GM18511 (cell line): Measurements from ENCODE around the gene EIF3F.

Source experiments
- ATAC-seq: cut with Tn5 transposase; IDR thresholded peaks from one replicate; pipeline ENCODE4 v1.9.1; 2021; ENCODE audit warnings: mild to moderate bottlenecking, moderate library complexity; ENCODE audit not compliant: unreplicated experiment

Gene EIF3F

DNA sequence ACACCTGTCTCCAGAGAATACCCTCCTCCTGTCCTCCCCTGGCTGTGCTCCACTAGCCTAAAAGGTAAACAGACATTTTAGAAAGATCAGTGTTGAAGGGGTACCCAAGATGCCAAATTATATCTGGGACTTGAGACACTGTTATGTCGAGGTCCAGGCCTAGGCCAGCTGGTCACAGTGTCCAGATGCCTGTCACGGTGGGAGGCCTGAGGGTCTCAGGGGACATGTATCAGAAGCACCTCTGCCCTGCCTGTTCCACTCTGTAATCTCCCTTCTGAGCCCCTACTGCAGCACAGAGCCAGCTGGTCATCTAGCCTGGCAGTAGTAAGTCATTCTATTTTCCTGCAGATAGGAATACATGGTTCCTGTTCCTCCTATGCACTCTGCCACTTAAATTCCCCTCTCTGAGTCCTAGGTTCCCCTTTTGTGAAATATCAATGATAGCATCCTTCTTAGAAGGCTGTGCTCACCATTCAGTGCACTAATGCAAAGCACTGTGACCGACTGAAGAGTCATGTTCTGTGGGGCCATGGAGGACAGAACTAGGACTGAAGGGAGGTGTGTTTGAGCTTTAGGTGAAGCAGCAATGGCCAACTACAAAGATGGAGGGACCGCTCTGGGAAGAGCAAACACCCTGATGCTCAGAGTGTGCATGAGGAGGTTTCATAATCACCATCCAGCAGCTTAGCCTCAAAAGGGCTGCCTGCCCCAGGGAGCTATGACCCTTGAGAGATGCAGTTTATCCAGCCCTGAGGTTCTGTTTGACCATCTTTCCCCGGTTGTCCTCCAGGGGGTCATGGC lies 49.1 kb downstream of the EIF3F start:
- ATAC-seq = no peak

DNA sequence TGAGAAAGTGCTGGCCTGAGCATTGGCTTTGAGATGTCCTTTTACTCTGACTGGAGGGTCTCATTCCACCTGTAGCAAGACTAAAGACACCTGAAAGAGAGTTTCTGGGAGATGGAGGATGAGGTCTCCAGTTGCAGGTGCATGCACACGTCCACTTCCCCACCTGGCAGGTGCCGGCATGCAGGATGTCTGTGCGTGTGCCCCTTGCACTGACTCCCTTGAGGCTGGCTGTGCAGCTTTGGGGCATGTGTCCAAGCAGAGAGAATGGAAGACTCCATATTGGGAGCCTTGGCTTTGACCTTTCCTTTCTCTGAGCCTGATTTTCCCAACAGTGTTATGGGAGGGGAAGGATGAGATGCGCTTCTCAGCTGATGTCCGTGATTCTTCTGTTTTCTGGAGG lies 49.8 kb downstream of the EIF3F start:
- ATAC-seq = no peak

DNA sequence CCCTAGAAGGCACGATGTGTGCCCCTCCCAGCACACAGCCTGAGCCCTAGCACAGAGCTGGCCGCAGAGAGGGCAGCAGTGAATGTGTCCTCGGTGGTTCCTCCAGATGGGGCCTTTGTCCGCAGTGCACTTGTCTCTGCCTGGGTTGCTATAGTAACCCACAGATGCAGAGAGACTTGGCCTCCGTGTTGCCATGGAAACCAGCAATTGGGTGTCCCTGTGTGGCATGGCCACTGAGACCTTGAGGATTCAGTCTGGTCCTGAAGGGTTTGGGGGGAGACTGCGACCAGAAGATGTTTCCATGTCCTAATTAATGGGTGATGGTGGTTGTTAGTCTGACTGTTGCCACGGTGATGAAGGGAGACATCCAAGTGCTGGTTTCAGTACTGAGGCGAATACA lies 51.3 kb downstream of the EIF3F start:
- ATAC-seq = no peak

DNA sequence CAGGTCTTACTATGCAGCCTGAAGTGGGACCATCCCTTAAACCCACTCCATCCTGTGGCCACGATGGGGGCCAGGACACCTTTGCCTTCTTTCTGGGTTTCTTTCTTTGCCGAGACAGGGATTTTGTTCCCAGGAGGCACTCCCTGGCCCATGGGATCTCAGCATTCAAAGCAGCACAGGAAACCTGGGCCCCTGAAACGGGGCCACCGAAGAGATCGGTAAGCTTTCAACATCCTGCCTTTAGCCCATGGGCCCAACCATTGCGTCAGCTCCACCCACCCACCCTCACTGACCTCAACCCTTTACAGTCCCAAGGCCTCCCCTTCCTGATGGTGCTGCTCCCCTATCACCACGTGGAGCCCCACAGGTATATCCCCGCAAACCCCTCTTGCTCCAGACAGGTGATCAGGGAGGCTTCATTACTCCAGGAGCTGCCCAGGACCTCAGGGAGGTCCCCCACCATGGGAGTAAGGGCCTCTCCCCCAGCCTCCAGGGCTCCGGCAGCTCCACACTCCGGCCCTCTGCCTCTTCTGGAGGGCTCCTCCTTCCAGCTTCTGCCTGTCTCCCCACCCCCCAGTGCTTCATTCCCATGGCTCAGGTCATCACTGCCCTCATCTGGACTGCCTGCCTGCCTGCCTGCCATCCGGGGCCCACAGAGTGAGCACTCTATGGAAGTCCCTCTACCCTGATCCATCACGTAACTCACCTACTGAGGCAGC lies 51.8 kb downstream of the EIF3F start:
- ATAC-seq = no peak

DNA sequence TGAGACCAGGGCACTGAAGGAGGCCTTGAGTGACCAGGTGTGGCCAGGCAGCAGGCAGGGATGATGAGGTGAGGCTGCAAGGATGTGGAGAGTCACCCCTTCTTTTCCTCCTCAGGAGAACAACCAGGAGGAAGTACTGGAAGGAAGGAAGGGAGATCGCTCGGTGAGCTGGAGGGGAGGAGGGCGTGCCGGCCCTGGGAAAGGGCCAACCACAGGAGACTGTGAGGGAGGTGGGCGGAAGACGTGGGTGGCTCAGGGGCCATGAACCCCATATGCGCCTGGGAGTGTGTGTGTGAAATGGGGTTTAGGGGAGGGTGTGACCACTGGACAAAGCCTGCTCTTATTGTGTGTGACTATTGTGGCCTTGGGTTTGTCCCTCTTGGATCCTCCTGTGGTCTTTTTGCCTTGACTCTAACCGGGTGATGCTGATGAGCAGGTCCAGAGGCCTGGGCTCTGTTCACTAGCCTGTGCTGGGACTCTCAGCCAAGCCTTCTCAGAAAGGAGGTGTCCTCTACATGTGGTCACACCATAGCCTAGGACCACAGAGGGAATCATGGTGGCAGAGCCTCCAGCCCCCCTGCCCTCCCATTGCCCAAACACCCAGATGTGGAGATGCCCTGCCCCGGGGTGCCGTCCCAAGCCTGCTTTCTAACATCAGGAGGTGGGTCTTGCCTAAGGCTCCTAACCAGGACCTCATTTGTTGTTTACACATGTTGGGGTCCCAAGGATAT lies 52.6 kb downstream of the EIF3F start:
- no peak for ATAC-seq

DNA sequence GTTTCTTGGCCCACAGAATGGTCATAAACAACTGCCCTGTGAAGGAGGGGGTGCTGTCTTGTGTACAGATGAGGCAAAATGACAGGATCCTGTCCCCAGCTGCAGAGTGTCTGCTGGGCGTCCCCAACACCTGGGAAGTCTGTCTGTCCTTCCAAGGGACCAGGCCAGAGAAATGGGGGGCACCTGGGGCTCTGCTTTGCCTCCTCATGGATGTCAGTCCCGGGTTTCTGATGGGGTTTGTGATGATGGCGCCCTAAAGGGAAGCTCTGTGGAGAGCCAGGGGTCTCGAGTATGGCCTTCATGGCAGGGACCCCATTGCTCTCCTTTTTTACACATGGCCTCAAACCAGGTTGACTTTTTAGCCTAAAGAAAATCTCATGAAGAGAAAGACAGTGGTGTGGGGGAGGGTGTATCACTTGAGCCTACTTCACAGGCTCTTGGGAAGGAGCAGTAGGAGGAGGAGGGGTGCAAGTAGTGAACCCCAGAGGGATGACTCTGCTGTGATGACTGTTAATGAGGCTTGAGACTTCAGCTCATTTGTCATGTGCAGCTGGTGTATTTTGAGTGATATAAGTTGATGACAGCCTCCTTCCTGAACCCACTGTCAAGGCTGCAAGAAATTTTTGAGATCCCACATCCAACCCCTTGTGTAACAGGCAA lies 53.3 kb downstream of the EIF3F start:
- no peak for ATAC-seq

DNA sequence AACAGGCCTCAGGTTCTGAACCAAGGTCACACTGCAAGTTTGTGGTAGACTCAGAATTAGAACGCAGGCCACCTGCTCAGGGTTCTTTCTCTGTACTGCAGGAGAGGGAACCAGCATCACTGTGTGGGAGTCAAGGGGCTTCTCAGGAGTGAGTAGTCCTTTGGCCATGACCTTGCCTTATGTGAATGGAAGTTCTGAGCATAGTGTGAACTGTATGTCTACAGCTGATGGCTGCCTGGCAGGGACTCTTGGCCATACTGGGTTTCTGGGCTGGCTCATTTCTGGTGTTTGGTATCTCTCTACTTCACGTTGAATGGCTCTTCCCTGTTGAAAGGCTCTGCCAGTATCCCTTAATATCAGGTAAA lies 53.8 kb downstream of the EIF3F start:
- no peak for ATAC-seq

DNA sequence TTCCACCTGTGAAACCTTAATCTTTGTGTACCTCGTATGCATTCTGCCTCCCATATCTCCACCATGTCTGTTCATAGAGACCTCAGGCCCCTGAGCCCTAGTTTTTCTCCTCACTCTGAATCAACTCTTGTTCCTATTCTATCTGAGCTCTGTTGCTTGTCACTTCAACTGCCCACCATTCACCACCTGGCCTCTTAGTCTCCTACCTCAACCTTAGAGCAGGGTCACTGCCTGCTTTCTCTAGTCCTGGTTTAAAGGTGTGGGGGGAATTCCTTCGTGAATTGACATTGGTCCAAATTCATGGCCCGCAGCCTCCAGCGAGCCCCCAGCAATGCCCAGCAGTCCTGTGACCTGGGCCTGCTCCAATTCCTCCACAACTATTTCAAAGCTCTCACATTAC lies 54.4 kb downstream of the EIF3F start:
- ATAC-seq = no peak

DNA sequence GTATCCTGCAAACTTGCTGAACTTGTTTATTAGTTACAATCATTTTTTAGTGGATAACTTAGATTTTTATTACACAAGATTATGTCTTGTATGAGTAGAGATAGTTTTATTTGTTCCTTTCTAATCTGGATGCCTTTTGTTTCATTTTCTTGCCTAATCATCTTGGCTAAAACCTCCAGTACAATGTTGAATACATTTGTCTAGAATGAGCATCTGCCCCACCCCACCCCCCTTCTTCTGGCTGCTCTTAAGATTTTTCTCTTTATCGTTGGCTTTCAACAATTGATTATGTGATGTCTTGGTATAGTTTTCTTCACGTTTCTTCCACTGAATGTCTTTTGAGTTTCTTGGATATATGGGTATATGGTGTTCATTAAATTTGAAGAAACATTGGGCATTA lies 56.6 kb downstream of the EIF3F start:
- ATAC-seq = no peak

DNA sequence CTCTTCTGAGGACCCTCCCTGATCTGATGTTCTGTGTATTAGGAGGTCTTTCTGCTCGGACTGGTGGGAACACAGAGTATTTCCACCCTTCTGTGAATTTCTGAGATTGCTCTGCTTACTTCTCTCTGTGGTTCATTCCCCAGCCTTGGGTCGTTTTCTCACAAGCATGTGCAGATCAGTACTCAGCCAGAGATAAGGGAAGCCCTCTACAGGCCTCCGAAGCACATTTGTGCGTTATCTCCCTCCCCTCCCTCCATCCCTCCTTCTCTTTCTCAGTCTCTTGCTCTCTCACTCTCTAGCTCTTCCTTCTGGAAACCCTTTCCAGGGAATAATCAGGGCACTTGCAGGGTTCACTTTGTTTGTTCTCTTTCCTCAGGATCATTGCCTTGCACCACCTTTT lies 58.7 kb downstream of the EIF3F start:
- ATAC-seq = no peak

DNA sequence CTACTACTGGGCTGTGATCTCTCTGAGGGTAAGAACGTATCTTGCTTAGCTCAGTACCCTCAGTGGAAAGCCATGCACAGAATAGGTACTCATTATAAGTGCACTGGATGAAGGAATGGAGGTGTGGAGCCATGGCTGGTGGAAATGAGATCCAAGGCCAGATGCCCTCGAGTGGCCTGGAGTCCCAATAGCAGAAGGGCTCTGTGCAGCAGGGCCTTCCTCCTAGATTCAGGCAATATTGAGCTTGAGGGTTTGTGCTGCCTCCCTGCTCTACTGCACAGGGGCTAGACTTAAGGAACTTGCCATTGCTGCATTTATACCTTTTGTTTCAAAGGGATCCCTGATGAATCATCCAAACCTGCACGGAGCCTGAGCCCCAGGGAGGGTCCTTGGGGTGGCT lies 60.2 kb downstream of the EIF3F start:
- no peak for ATAC-seq

DNA sequence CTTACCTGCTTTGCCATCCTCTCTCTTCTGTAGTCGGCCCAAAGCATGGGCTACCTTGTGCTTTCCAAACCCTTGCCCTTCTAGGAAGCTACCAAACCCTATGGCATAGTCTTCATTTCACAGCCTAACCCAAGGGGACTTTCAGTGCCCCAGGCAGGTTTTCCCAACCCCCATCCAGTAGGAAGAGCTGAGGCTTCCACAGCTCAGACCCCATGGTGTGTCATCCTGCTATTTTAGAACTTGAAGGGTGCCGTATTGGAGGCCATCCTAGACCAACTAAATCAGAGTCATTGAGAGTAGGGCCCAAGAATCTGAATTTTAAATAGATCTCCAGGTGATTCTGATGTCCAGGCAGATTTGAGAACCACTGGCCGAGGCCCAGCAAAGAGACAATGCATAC lies 61.9 kb downstream of the EIF3F start:
- ATAC-seq = no peak
